GM23248 (cell line): ENCODE results near the gene GLS.

Experiments used
- EZH2 ChIP-seq: fragments of 200-600 bp; sonication (generic); IDR thresholded peaks from 2 replicates; pipeline ENCODE4 v1.6.1; 2018; ENCODE audit warnings: antibody characterized with exemption, mild to moderate bottlenecking; ENCODE audit not compliant: insufficient read depth, poor library complexity, severe bottlenecking
- EZH2phosphoT487 ChIP-seq: fragments of 200-600 bp; sonication (generic); IDR thresholded peaks from 2 replicates; pipeline ENCODE4 v1.6.1; 2018; ENCODE audit warnings: antibody characterized with exemption, moderate library complexity, mild to moderate bottlenecking, low read depth; ENCODE audit not compliant: insufficient read depth

DNA sequence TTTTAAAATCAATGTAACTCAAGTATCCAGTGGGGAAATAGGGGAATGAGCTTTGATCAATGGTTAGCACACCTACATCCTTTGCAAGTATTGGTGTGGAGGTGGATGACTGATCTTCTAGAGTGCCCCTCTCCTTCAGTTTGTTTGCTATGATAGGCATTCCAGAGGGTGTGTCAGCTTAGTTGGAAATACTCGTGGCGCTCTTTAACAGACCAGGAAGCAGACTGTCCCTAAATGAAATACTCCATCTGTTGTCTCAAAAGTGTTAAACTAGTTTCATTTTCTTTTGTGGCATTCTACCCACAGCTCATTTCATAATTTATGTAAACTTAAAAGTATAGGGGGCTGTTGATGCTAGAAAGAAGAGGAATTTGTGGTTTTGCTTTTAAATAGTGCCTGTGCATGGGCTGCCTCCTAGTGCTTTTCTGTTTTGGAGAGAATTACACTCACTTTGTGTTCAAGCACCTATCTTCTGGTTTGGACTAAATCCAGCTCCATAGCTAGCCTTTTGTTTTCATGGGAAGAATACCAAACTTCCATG, 67.2 kb downstream of the GLS start:
- TF ChIP-seq EZH2 (no peak), EZH2phosphoT487 (no peak)
